ENCODE results near the gene SH3PXD2A.

The SH3PXD2A gene

DNA sequence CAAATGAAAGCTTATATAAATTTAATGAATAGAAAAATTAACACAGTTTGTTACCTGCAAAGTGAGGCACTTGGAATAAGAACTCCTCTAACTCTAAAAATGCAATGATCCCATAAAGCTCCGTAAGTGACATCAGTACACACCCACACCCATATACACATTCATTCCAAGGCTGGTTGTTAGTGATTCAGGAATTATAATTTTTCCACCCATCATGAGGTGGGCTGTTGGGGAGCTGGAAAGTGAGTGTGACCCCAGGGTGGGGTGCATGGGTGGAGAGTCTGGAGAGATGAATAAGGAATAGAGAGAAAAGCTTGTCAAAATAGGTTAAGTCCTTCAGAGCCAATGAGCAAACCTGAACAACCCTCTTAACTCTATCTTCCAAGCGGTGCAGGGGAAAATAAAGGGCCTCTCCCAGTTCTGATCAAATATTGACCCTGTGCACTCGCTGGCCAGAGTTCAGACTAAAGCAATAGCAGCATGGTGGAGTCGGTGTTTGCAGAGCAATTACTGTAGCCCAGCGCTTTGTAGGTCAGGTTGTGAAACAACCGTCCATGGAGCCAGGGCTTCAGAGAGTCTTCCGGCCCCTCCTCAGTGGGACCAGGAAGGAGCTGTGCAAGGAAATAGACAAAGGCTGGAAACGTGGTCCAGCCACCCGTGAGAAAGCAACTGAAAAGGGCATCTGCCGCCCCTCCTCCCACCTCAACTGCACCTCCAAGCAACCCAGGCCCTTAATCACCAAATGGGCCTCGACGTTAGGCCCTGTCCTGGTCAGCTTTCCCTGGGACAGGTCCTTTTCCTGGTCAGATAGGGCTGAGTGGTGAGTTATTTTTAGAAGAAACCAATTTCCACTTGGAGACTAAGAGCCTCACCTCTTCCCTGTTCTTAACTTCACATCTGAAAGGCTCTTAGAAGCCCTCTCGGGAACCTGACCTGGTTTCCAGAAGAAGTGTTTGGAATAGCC, 61.2 kb downstream of the SH3PXD2A start:
- no peak overlapping the region for H3K27ac ChIP-seq
- TF ChIP-seq, protein P1, sequence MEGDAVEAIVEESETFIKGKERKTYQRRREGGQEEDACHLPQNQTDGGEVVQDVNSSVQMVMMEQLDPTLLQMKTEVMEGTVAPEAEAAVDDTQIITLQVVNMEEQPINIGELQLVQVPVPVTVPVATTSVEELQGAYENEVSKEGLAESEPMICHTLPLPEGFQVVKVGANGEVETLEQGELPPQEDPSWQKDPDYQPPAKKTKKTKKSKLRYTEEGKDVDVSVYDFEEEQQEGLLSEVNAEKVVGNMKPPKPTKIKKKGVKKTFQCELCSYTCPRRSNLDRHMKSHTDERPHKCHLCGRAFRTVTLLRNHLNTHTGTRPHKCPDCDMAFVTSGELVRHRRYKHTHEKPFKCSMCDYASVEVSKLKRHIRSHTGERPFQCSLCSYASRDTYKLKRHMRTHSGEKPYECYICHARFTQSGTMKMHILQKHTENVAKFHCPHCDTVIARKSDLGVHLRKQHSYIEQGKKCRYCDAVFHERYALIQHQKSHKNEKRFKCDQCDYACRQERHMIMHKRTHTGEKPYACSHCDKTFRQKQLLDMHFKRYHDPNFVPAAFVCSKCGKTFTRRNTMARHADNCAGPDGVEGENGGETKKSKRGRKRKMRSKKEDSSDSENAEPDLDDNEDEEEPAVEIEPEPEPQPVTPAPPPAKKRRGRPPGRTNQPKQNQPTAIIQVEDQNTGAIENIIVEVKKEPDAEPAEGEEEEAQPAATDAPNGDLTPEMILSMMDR (IDR thresholded peaks at IDR 0.05), result no peak
- H3K4me3 ChIP-seq, result no peak overlapping the region
- DNase-seq (ENCODE audit: low spot score), result no peak

DNA sequence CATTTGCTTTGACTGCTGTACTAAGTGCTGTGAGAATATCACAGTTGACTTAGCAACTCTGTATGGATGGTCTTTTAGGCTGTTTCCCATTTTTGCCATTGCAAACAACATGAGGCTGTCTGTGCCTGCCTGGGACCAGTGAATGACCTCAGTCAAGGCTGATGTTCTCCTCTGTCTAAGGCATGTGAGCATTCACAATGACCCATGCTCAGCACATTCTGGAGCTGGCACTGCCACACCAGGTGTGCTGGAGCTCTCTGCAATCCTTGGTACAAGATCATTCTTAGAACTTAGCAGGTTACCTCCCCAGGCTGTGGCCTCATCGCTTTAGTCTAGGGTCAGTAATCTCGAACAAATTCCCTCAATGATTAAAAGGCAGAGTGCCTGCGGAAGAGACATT, 61.9 kb downstream of the SH3PXD2A start:
- TF ChIP-seq, protein P1 (IDR thresholded peaks at IDR 0.05), result no peak
- DNase-seq (ENCODE audit: low spot score), result no peak
- no peak overlapping the region for H3K27ac ChIP-seq

DNA sequence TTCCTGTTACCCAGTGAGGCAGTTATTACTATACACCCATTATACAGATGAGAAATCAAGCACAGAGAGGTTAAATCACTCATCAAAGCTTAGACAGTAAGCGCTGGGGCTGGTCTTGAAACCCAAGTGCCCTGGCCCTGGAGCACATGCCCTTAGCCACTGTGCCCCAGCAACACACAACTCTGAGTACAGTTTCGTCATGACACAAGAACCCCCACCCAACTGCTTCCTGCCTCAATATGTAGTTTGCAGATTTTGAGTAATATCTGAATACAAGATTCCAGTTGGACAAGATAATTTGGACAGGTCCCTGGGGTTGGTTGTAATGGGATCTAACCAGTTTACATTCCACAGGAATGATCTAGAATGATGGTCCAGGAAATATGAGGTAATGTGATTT, 62.8 kb downstream of the SH3PXD2A start:
- no peak for DNase-seq (ENCODE audit: low spot score)
- no peak overlapping the region for H3K27ac ChIP-seq

More for the DNA sequence above, 61.9 kb downstream of the SH3PXD2A start:
- no peak overlapping the region for H3K4me3 ChIP-seq

DNA sequence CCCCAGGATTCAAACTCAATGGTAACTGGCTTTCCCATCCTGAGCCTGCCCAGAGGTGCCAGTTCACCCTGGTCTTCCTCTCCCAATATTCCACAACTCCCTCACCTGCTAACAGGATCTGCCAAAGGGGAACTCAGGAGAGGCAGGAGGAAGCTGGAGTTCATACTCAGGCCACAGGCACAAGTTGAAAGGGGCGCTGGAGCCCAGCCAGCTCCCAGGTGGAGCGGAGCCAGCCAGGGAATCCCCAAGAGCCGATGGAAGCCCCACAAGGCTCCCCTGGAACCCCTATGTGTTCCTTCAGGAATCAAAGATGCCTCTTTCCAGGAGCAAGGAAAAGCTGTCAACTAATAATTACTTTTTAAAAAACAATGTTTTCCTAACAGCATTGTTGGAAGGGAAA, 63.5 kb downstream of the SH3PXD2A start:
- H3K27ac ChIP-seq, result no peak overlapping the region

More for the DNA sequence above, 62.8 kb downstream of the SH3PXD2A start:
- TF ChIP-seq, protein P1 (IDR thresholded peaks at IDR 0.05), result no peak
- H3K4me3 ChIP-seq, result no peak overlapping the region

DNA sequence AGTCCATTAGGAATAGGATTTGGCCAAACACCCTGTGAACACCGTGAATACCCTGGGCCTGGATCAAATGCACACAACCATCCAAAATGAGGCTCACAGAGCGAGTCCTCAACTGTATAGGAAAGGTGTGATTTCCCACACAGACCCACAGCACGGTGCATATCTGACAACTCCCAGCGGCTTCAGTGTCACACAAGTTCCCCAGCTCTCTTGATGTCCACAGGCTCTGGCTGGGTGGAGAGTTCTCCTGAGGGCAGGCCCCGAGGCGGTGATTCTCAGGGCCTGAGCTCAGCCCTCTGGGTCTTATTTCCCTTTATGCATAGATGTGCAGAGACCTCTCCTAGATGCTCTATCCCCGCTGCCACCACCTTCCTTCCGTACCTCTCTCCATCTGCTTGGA, 64.1 kb downstream of the SH3PXD2A start:
- Histone ChIP-seq H3K27ac (no peak overlapping the region), H3K4me3 (no peak overlapping the region)
- TF ChIP-seq, protein P1 (IDR thresholded peaks at IDR 0.05), result no peak
- no peak for DNase-seq (ENCODE audit: low spot score)

More for the DNA sequence above, 63.5 kb downstream of the SH3PXD2A start:
- DNase-seq (ENCODE audit: low spot score), result no peak
- no peak overlapping the region for H3K4me3 ChIP-seq
- TF ChIP-seq, protein P1 (IDR thresholded peaks at IDR 0.05), result no peak

DNA sequence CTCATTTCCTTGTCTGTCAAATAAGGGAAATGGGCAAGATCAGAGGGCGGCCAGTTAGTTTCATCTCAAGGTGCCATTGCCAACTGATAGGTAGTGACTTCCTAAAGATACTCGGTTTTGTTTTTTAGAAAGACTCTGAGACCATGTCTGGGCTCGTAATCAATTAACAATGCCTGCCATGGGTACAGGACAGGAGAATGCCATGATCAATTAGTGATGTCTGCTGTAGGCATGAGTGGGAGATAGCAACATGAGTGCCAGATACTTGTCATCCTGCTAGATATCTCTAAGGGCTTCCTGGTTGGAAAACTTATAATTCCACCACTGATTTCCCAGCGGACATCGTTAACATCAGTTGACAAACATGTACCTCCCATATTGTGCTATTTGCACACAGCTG, 64.8 kb downstream of the SH3PXD2A start:
- TF ChIP-seq, protein P1 (IDR thresholded peaks at IDR 0.05), result no peak
- H3K27ac ChIP-seq, result no peak overlapping the region
- no peak overlapping the region for H3K4me3 ChIP-seq
- DNase-seq (ENCODE audit: low spot score), result no peak

DNA sequence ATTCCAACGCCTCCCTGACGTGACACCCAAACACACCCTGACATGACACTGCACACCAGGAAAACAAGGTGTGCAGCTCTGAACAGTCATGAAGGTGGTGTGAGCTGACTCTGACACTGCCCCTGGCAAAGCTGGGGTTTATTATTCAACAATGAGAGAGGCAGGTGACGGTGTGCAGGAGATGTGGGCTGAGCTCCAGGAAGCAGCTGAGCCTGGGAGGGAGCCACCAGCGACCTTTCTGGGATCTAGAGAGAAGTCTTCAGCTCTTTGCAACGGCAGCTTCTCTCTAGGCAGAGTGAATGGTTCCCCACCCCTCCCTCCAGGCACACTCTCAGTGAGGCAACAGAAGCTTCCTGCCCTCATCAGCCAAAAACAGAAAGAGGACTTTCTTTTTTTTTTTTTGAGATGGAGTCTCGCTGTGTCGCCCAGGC, 65.6 kb downstream of the SH3PXD2A start:
- TF ChIP-seq, protein P1 (IDR thresholded peaks at IDR 0.05), result no peak
- no peak for DNase-seq (ENCODE audit: low spot score)
- Histone ChIP-seq H3K27ac (no peak overlapping the region), H3K4me3 (no peak overlapping the region)
